Activated CD8-positive, alpha-beta memory T cell treated with anti-CD3 and anti-CD28 coated beads, Interleukin-2, amount 50 U/mL, for 24 hours (primary cell): ENCODE data around the gene PRRC2B.
"Not testable (repeated sequence)": the region's sequence is repeated elsewhere in the genome, so short reads cannot be mapped to it uniquely, and the experiment has no call there.

Experiments
- DNase-seq: peaks from one replicate; pipeline ENCODE4 v3.0.0-alpha.2; 2020; ENCODE audit errors: extremely low read depth

PRRC2B gene

DNA sequence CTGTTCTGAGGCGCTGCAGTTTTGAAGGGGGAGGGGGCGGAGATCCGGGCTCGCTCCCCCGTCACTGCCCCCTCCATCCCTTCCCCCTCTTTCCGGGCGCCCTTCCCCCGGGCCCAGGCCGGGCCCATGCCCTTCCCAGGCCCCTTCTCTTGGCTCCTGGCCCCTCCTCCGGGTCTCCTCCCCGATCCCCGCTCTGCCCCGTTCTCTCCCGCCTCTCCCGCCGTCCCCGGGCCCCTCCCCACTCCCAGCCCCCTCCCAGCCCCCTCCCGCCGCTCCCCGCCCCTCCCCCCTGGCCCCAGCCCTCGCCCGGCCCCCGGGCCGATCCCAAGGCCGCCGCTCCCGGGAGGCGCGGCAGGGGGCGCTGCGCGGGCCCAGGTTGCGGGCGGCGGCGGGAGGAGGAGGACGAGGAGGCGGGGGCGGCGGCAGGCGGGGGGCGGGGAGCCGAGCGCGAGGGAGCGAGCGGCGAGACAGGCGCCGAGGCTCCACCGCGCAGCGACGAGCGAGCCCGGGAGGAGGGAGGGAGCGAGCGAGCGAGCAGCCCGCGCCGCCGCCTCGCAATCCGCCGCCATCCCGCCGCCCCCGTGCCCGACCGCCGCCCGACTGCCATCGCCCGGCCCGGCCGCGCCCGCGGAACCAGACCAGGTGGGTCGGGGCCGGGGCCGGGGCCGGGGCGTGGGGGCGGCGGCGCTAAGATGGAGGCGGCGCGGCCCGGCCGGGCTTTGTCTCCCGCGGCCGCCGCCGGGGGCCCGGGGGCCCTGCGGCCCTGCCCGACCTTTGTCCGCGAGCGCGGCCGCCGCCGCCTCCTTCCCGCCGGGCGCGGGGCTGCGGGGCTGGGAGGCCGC, at the start of gene PRRC2B:
TSS of gene PRRC2B (plus strand) at position 465 of the 842 bp plus-strand sequence. CDS start 36,059 bp downstream, outside the sequence.
- DNase-seq = peak; percentile 60

DNA sequence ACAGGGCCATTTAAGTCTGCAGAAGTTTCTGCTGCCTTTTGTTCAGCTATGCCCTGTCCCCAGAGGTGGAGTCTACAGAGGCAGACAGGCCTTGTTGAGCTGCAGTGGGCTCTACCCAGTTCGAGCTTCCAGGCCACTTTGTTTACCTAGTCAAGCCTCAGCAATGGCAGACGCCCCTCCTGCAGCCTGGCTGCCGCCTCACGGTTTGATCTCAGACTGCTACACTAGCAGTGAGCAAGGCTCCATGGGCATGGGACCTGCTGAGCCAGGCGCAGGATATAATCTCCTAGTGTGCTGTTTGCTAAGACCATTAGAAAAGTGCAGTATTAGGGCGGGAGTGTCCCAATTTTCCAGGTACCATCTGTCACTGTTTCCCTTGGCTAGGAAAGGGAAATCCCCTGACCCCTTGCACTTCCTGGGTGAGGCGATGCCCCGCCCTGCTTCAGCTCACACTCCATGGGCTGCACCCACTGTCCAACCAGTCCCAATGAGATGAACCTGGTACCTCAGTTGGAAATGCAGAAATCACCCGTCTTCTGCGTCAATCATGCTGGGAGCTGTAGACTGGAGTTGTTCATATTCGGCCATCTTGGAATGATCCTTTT, 48.9 kb upstream of the PRRC2B start:
- DNase-seq = not testable (repeated sequence)

DNA sequence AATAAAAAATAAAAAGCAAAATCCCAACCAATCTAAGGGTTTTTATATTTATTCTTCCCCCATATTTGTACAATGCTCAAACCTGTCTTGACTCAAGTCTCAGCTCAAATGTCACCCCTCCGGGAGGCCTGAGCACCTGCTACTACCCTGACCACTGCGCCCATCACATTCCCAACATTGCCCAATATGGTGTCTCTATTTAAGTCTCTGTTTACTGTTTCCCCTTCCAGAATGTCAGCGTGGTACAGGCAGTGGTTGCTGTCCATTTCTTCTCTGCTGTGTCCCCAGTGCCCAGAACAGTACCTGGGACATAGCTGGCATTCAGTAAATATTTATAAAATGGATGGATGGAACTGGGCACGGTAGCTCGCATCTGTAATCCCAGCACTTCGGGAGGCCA, 47.3 kb upstream of the PRRC2B start:
- no peak for DNase-seq

DNA sequence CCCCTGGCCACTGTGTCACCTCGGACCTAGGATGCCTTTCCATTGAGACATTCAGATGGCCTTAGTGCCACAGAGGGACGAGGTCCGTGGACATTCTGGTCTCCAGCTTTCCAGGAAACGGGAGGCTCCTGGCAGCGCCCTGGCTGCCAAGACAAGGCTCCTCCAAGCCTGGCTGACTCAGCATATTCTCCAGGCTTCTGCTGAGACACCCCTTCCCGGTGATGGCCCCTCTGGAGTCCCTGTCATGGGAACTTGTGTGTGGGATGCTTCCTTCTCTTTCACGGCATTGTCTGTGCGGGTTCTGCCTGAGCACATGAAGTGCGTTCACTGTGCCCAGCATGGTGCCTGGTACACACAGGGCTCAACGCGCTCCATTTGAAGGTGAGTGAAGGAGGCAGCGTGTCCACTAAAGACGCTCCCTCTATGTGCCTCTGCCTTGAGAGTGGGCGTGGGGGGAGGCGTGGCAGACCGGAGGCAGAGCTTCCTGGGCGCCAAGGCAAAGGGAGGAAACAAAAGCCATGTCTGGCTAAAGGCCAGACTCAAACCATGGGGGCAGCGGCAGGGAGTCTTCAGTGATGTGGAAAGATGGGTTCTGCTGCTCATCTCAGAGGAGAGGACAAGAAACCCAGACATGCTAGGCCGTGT, 46.4 kb upstream of the PRRC2B start:
- DNase-seq = no peak

DNA sequence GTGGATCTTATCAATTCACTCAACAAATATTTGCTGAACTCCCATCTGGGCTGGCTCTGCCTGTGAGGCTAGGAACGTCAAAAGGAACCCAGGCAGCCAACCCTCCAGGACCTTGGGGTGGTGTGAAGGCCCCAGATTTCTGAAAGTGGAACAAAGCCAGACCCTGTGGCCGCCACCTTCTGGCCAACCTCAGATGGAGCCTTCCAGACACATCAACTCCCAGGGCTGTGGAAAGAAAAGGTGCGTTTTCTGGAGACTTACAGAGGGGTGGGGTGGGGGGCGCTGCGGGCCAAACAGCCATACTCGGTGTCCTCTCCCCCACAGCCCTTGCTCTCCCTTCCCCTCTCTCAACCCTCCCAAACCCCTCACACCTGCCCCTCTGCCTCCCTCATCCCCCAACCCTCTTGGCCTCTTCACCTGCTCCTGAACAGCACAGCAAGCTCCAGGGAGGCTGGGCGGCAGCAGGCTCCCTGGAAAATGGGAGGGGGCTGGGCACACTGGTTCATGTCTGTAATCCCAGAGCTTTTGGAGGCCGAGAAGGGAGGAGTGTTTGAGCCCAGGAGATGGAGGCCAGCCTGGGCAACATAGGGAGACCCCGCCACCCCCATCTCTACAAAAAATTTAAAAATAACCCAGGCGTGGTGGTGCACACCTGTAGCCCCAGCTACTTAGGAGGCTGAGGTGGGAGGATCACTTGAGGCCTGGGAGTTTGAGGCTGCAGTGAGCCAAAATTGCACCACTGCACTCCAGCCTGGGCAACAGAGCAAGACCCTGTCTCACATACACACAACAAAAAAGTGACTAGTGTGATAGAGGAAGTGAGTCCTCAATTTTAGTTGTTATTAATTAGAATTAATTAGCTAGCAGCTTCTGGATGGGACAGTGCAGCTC, 45.0 kb upstream of the PRRC2B start:
- no peak for DNase-seq

DNA sequence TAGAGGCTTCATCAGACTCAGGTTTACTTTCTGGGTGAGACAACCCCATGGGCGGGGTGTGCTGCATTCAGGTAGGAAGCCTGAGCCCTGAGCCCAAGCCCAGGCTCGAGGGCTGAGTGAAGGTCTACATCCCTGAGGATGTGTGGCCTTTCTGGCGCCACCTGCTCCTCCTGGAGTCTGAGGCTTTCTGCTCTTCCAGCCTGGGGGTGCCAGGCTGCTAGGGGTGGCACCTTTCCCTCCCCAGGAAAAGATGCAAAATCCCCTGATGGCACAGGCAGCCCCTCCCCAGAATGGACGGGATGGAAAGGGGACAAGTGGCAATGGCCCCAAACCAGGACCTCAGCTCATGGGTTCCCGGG, 44.4 kb upstream of the PRRC2B start:
- no peak for DNase-seq

DNA sequence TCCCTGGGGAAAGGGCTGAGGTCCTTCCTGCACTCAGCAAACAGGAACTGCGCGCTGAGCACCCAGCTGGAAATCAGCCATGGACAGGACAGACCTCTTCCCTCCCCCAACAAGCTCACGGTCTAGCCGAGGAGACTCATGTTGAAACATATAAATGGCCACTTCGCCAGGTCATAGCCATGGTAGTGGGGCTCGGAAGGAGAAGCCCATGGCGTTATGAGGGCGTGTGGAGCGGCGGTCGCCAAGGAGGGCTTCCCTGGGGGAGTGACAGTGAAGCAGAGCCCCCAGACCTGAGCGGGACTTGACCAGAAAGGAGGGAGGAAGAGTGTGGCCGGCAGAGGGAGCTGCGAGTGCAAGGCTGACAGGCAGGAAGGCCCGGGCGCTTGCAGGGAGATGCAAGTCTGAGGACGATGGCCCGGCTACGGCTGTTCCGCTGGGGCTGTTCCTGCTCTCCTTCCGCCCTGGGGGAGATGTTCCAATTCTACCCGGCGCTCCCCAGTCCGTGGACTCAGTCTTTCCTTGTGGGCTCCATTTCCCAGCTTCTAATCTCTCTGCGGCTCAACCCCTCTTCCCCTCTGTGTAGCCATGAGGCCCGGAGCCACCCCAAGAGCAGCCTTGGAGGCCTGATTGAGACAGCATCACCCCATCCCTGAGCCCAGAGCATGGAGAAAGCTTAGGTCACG, 43.9 kb upstream of the PRRC2B start:
- peak; percentile 67 for DNase-seq

DNA sequence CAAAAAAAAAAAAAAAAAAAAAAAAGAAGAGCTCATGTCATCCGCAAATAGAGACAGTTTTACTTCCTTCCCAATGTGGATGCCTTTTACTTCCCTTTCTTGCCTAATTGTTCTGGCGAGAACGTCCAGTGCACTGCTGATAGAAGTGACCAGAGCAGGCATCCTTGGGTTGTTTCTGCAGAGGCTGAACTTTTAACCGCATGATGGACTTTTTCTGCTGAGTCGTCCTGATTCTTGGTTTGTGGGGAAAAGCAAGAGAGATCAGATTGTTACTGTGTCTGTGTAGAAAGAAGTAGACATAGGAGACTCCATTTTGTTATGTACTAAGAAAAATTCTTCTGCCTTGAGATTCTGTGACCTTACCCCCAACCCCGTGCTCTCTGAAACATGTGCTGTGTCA, 37.4 kb upstream of the PRRC2B start:
- DNase-seq = not testable (repeated sequence)

DNA sequence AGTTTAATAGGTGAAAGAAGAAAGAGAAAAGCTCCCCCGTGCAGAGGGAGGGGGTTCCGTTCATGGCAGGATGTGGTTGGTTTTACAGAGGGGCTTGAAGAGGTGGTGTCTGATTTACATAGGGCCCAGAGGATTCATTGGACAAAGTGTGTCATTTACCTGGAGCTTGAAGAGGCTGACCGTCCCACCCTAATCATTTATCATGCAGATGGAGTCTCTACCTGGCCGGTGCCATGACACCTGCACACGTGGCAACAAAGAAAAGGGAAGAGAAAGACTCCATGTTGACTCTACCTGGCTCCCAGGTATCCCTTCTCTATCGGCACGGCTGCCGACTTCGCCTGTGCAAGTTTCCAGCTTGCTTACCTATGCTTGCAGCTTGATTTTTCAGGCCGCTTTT, 35.3 kb upstream of the PRRC2B start:
- DNase-seq = no peak

DNA sequence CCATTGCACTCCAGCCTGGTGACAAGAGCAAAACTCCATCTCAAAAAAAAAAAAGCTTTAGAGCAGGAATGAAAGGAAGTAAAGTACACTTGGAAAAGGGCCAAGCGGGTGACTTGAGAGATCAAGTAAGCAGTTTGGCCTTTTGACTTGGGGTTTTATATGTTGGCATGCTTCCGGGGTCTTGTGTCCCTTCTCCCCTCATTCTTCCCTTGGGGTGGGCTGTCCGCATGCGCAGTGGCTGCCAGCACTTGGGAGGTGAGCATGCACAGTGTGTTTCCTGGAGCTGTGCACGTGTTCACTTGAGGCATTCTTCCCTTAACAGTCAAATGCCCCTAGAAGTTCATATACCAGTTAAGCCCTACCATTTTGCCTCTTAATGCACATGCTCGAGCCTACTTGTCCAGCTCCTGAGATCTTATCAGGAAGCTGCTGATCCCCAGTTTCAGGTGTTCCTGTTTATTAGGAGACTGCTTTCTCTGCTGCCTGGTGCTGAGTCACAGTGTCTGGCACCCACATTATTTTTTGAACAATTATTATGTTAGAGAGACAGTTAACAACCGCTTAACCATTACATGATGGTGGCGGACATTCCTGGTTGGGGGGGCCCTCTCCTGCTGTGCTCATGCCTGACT, 32.6 kb upstream of the PRRC2B start:
- DNase-seq = no peak

DNA sequence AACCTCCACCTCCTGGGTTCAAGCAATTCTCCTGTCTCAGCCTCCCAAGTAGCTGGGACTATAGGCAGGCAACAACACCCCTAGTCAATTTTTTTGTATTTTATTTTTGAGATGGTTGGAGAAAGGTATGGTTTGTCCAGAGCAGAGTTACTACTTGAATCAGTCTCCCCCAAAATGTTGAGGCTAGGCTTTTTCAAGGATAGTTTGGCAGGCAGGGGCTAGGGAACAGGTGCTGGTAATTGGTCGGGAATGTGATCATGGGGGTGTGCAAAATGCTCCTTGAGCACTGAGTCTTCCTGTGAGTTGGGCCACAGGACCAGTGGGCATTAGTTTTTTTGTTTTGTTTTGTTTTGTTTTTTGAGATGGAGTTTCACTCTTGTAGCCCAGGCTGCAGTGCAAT, 28.3 kb upstream of the PRRC2B start:
- DNase-seq = no peak

DNA sequence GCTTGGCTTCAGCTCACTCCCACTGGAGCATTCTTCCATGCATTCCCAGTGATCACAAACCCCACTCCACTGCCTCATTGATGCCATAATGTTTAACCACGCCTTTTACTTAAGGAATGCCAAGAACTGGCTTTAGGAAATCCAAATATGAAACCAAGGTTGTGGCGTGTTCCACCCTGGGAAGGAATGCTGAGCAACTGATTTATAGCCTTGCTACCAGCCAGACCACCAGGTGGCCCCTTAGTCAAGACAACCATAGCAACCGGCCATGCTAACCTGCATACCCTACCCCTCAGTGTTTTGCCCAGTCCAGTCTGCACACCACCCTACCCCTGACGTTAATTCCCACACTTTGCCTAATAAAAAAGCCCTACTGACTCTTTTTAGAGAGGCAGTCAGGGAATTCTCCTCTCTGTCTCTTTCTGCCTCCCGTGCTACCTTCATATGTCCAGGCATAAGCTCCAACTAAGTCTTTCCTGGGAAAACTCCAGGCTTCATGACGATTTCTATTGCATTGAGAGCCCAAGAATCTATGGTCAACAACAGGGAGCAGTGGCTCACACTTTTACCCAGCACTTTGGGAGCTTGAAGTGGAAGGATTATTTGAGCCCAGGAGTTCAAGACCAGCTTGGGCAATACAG, 27.0 kb upstream of the PRRC2B start:
- no peak for DNase-seq

DNA sequence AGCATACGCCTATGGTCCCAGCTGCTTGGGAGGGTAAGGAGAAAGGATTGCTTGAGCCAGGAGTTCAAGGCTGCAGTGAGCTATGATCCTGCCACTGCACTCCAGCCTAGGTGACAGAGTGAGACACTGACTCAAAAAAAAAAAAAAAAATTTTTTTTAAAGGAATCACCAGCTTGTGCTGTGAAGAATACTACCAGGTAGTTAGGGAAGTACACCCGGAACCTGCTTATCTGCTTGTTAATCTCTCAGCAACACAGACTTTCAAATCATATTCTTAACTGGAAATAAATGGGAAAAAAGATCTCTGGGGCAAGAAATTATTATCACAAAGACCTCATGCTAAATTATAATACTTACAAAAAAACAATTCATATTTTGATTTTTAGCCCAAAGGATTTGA, 26.4 kb upstream of the PRRC2B start:
- no peak for DNase-seq

DNA sequence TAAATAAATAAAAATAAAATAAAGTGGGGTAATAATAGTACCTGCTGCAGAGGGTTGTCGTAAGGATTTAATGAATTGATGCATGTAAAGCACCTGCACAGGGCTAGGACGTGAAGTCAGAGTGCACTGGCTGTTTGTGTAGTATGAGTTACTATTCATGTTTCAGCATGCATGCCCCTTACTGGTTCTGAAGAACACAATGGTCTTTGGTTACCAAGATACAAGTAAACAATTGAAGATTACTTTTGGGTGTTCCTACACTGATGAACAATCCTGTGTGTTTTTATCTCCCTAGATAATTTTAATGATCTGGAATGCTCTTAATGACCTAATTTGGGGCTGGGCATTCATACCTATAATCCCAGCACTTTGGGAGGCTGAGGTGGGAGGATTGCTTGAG, 23.2 kb upstream of the PRRC2B start:
- no peak for DNase-seq

DNA sequence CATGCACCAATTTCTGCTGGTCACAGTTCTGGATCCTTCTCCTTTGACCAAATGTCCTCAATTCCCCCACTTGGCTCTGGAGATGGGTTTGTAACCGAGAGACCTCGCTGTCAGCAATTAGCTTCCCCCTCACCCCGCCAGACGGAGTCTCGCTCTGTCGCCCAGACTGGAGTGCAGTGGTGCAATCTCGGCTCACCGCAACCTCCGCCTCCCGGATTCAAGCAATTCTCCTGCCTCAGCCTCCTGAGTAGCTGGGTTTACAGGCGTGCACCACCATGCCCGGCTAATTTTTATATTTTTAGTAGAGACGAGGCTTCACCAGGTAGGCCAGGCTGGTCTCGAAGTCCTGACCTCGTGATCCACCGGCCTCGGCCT, 21.3 kb upstream of the PRRC2B start:
- not testable (repeated sequence) for DNase-seq

DNA sequence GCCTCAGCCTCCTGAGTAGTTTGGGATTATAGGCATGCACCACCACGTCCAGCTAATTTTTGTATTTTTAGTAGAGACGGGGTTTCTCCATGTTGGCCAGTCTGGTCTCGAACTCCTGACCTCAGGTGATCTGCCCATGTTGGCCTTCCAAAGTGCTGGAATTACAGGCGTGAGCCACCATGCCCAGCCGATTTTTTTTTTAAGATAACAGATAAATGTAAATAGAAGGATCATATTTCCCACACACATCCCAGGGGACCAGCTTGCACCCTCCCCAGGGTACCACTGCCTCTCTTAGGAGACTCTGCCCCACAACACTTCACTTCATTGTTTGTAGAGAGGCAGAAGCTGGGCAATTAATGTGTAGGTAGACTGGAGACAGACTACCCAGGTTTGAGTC, 19.2 kb upstream of the PRRC2B start:
- not testable (repeated sequence) for DNase-seq

DNA sequence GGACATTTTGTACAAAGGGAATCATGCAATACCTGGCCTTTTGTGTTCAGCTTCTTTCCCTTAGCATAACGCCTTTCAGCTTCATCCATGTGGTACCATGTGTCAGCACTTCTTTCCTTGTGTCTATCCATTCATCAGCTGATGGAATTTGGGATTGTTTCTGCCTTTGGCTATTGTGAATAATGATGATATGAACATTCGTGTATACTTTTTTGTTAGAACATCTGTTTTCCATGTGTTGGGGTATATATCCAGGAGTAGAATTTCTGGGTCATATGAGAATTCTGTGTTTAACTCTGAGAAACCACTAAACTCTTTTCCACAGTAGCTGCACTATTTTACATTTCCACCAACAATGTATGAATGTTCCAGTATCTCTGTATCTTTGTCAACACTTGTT, 14.8 kb upstream of the PRRC2B start:
- DNase-seq = no peak

DNA sequence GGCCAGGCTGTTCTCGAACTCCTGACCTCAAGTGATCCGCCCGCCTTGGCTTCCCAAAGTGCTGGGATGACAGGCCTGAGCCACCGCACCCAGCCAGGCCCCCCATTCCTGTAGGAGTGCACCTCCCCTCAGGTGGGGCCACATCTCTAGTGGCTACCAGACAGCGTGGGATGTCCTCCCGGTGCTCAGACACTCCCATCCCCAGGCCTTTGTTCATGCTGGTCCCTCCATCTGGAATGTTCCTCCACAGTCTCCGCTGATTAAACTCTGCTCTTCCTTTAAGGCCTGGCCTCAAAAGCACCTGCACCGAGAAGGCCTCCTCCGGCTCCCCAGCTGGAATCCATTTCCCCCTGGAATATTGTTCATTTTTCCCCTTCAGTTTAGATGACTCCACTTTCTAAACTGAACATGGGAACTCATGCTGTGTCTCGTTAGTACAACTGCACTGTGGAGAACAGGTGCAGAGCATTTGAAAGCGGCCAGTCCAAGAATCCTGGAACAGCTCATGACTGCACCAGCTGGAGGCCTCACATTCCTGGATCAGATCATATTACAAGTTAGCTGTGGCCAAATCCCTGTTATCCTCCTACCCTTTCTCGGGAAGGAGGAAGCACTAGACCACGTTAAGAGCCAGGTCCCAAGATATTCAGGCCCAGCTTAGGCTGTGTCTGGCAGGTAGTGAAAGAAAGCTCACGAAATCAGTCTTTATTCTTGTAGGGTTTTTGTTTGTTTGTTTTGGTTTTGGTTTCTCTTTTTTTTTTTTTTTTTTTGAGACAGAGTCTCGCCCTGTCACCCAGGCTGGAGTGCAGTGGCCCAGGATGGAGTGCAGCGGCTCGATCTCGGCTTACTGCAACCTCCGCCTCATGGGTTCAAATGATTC, 10.8 kb upstream of the PRRC2B start:
- no peak for DNase-seq

DNA sequence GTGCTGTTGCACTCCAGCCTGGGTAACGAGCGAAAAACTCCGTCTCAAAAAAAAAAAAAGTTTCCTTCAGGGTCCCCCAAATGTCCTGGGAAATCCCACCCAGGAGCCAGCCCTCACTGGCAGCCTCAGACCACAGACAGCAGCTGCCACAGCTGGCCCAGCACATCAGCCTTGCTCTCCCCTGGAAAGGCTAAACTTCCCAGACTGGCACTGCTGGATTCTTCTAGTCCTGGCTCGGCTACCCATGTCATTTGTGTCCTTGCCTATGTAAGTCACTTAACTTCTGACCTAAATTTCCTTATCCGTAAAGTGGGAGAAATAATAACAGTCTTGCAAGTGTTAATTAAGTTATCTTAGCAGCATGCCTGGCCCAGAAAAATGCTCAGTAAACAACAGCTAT, 8.6 kb upstream of the PRRC2B start:
- DNase-seq = no peak

DNA sequence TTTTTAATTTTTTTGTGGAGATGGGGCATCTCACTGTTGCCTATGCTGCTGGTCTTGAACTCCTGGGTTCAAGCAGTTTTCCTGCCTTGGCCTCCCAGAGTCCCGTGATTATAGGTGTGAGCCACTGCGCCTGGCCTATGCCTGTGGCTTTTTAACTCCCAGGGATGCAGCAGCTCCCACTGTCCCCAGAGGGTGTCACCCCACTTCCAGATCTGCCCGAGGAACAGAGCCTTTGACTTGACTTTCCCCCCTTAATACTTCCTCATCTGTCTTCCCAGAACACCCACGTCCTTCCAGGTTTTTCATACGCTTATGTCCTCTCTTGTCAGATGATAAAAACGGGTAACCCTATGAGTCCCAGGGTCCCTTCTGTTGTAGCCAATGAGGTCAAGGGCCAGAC, 7.6 kb upstream of the PRRC2B start:
- DNase-seq = no peak
